ENCODE results near the gene NLRC5. TPM values are rescaled to one million over a fixed set of nuclear protein-coding genes. Genes with fewer than 3 reads are reported as not detected.

NLRC5 gene
- total and polyA plus RNA-seq, 9 of the 15 experiments (the other 6 are each of a cell fraction or from before 2014, with no cell fraction given) = 0.59 to 0.71 TPM; not detected in 7

GRCh38 chr16:56974549-56975300 is 14.6 kb upstream of the NLRC5 start (continued):
- TF ChIP-seq TRIM25 (IDR thresholded peaks at IDR 0.05; ENCODE audit: borderline replicate concordance) (no peak), KDM5B (IDR thresholded peaks at IDR 0.05; ENCODE audit: insufficient replicate concordance, low read depth, low read length) (no peak), HMG20A (CRISPR knock-in tag; conservative IDR thresholded peaks at IDR 0.05) (no peak), RB1 (IDR thresholded peaks at IDR 0.05; ENCODE audit: low read depth) (no peak), POU5F1 (IDR thresholded peaks at IDR 0.05; ENCODE audit: borderline replicate concordance, low read depth, low read length, partially characterized antibody) (no peak), TEAD2 (tag; IDR thresholded peaks at IDR 0.05) (no peak)

GRCh38 chr16:56975714-56976113 is 13.6 kb upstream of the NLRC5 start:
- intact Hi-C loops (cut with micrococcal nuclease) = no loop called here
- peaks cover 34 to 69% of the 10 kb centered on the region in 2 experiments; a peak in 4 of 5 replicates for H3K27me3 ChIP-seq (ENCODE audit: control insufficient read depth in 2 of 2, insufficient read depth in 2 of 2, low read length in 2 of 2)
- no peaks in the 10 kb centered on the region for H4K20me1 ChIP-seq (replicated peaks; ENCODE audit: control insufficient read depth, insufficient read depth, low read length)
- peaks cover 4% of the 10 kb centered on the region for H3K9me3 ChIP-seq (replicated peaks; ENCODE audit: control insufficient read depth, insufficient read depth, low read depth, low read length)
- no peak for ATAC-seq
- peaks cover 0 to 5% of the 10 kb centered on the region in 2 experiments; a peak in 4 of 5 replicates for H3K4me1 ChIP-seq (replicated peaks in 1 of 2; ENCODE audit: control insufficient read depth in 2 of 2, insufficient read depth in 2 of 2, low read length in 2 of 2)
- H3K4me2 ChIP-seq (ENCODE audit: insufficient read depth, low read length) = no peak overlapping the region
- no peaks in the 10 kb centered on the region for H3K79me2 ChIP-seq (ENCODE audit: control insufficient read depth, insufficient read depth, low read length)
- H3K9me1 ChIP-seq (ENCODE audit: control insufficient read depth, insufficient read depth, low read length) = no peaks in the 10 kb centered on the region
- in situ Hi-C loops (cut with MboI) = no loop called here
- no peaks in the 10 kb centered on the region for H3K36me3 ChIP-seq (ENCODE audit: control insufficient read depth, insufficient read depth, low read length)
- 26% methylated on average over 9 of the region's 10 CpGs for WGBS (ENCODE audit: insufficient coverage, low coverage, missing lambda C conversion rate)
- POLR2A ChIA-PET = interaction anchor here (1.1 kb wide), 1 partner anchor 29 kb away, joined by 5 read pairs; no protein-coding TSS in a partner anchor
- no TSS peak for BruUV-seq (replicated peaks)
- TF ChIP-seq SRSF9 (IDR thresholded peaks at IDR 0.05; ENCODE audit: borderline replicate concordance, low read depth, low read length) (no peak), HNRNPLL (IDR thresholded peaks at IDR 0.05; ENCODE audit: low read depth, low read length, poor library complexity, severe bottlenecking) (no peak), MAFK (IDR thresholded peaks at IDR 0.05; ENCODE audit: low read length) (no peak), SIN3B (IDR thresholded peaks at IDR 0.05; ENCODE audit: low read depth) (no peak), TAF7 (tag; IDR thresholded peaks at IDR 0.05) (no peak), DLX4 (CRISPR knock-in tag; IDR thresholded peaks at IDR 0.05) (no peak), DMBX1 (CRISPR knock-in tag; IDR thresholded peaks at IDR 0.05; ENCODE audit: borderline replicate concordance) (no peak)
- CTCF ChIA-PET (ENCODE audit: low intra/inter-chr PET ratio) = no interaction called here
- no peak overlapping the region for H3K9ac ChIP-seq (ENCODE audit: insufficient read depth in 1 of 2, low read depth in 2 of 2, low read length in 2 of 2)
- H3K27ac ChIP-seq (ENCODE audit: extremely low read depth, low read depth, low read length) = no peak overlapping the region
- no peak overlapping the region for H3K4me3 ChIP-seq
- no peak overlapping the region for H2AFZ ChIP-seq (ENCODE audit: low read depth, low read length)
- no peak for FAIRE-seq
- no peak for DNase-seq (ENCODE audit: extremely low read depth in 1 of 4, low spot score in 3 of 4)
